Peyer's patch (tissue), 4 donors: ENCODE results near the gene EYS.

ENCODE experiments used
- CTCF ChIP-seq, 6 experiments: fragments of 450-650 bp in 4 of 6; fragments of 200-600 bp in 2 of 6; sonication (generic) in 1 of 6; IDR thresholded peaks; one replicate each; pipeline ENCODE4 v1.5.1; 2017 to 2019; ENCODE audit warnings: antibody characterized with exemption in 6 of 6, mild to moderate bottlenecking in 3 of 6, moderate library complexity in 1 of 6
- POLR2A ChIP-seq, 2 donors: fragments of 450-650 bp; IDR thresholded peaks; one replicate each; pipeline ENCODE4 v1.5.1; 2017; ENCODE audit warnings: antibody characterized with exemption in 2 of 2, mild to moderate bottlenecking in 2 of 2, moderate library complexity in 2 of 2

GRCh38 chr6:63844287-63844686 lies 1862.7 kb downstream of the EYS start:
- TF ChIP-seq CTCF (IDR thresholded peaks at IDR 0.05) (no peak), POLR2A (IDR thresholded peaks at IDR 0.05) (no peak)
